ENCODE measurements around the gene GPS2.

DNA sequence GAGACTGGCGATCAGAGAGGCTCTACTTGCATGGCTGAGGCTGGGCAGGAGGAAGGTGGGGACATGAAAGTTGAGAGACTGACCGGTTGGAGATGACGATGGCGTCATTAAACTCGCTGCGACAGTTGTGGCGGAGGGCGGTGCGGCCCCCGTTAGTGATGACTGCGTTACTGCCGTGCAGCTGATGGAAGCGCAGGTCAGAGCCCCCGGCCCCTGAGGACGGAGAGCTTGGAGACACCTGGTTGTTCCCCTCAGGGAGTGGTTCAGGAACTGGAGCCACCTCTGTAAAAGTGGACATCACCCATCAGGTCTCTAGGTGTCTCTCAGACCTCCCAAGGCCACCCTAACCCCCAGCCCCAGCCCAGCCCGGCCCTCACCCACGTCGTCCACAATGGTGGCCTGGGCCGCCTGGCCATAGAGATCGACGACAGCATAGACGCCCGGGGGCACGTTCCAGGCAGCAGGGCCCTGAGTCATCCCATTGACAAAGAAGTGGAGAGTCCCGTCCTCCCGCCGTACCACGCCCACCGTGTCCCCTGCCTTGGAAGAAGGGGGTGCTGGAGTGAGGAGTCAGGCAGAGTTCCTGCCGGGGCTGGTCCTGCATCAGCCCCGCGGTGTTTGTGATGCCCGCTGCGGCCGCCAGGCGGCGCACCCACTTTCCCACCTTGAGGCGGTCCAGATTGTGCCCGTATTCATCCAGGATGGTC is 8.7 kb upstream of the GPS2 start:
- TF ChIP-seq CTCF (IDR thresholded peaks at IDR 0.05) (peak; percentile 90), EZH2 (IDR thresholded peaks at IDR 0.05) (no peak), EZH2phosphoT487 (IDR thresholded peaks at IDR 0.05) (no peak)
